Measurements from ENCODE around the gene SLC1A4. TPM values are rescaled to one million over a fixed set of nuclear protein-coding genes. Genes with fewer than 3 reads are reported as not detected.

Gene SLC1A4
- total RNA-seq: 9.2 and 14.4 TPM in 2 replicates

GRCh38 chr2:64989126-64989981 lies at the start of gene SLC1A4:
Gene SLC1A4, plus strand, starts transcription at chr2:64989399. Its CDS starts 245 bp downstream, at chr2:64989644.

GRCh38 chr2:65056215-65057053 lies 67.2 kb downstream of the SLC1A4 start, which contains the start of gene CEP68:
Gene CEP68, plus strand, starts transcription at chr2:65056416. Its CDS starts 13,029 bp downstream, at chr2:65069445.

Other genes with a start within 250 kb of the SLC1A4 start
- gene CEP68, start 67.0 kb downstream of the SLC1A4 start, total RNA-seq: 4.8 and 5.8 TPM in 2 replicates
- gene RAB1A, start 140.7 kb downstream of the SLC1A4 start, total RNA-seq: 95.3 and 123 TPM in 2 replicates
- gene ACTR2, start 238.4 kb downstream of the SLC1A4 start, total RNA-seq: 77.5 and 222 TPM in 2 replicates